Stimulated activated CD8-positive, alpha-beta memory T cell treated with anti-CD3 and anti-CD28 coated beads, Interleukin-15, amount 100 ng/mL, for 4 hours (primary cell): ENCODE data around the gene BBS1.
A peak's percentile ranks its signal among the peaks of the same experiment; 100 is the strongest.

Source experiments
- DNase-seq, 2 donors: peaks; one replicate each; pipeline ENCODE4 v3.0.0-alpha.2; 2020; ENCODE audit warnings: low read depth in 2 of 2

Gene BBS1

GRCh38 chr11:66549696-66550095 lies 39.3 kb downstream of the BBS1 start:
- no peak for DNase-seq

DNA sequence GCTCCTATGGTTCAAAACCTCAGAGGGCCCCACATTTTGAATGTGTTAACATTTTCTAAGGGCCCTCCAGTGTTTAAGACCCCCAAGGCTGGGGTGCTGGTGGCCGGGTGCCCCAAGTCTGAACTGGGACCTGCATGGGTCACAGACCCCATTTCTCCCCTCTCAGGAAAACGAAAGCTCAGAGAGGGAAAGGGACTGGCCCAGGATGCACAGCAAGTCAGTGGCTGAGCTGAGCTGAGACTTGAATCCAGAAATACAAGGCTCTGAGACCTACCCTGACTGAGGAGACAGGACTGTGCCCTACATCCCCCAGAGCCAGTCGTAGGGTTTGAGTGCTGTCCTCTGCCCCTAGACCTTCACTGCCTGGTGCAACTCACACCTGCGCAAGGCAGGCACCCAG lies 40.5 kb downstream of the BBS1 start:
- DNase-seq: no peak

GRCh38 chr11:66554602-66555001 lies 44.2 kb downstream of the BBS1 start:
- no peak for DNase-seq

DNA sequence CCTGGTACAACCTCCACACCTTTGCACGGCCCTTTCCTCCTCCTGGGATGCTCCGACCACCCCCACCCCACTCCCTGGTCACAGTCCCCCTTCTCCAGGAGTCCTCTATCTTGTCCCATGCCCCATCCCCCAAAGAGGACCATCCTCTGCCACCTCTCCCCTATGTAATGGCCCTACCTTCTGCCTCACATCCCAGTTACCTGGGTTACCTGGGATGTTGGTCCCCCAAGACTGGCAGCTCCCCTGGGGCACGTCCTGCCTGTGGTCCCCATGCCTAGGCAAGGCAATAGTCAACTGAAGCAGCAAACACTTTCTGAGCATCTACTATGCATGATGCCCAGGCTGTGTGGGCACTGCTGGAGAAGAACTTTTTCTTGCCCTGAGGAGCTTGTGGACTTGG lies 45.0 kb downstream of the BBS1 start:
- DNase-seq: no peak

DNA sequence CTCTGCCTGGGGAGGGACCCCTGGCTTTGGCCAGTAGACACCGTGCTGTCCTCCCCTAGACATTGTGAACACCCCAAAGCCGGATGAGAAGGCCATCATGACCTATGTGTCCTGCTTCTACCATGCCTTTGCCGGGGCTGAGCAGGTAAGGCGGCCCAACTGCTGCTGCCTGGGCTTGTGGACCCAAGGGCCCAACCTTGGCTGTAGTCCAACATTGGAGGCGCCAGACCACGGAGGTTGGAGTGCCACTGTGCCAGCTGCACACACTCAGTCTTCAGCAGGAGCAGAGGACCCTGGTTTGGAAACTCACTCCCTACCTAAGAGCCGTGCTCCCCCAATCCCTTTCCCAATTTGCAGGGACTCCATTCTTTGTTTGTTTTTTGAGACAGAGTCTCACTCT lies 45.7 kb downstream of the BBS1 start:
- no peak for DNase-seq

DNA sequence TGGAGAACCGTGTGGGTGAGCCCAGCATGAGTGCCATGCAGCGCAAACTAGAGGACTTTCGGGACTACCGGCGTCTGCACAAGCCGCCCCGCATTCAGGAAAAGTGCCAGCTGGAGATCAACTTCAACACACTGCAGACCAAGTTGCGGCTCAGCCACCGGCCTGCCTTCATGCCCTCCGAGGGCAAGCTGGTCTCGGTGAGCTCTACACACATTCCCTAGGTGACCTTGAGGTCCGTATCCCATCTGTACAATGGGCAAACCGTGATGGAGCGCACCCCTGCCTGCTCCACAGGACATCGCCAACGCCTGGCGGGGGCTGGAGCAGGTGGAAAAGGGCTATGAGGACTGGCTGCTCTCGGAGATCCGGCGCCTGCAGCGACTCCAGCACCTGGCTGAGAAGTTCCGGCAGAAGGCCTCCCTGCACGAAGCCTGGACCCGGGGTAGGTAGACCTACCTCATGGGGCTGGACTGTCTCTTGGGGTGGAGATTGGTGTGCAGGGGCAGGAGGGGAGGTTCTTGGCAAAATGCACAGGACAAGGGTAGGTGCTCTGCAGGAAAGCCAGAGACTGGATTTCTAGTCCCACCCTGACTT lies 47.4 kb downstream of the BBS1 start:
- DNase-seq: no peak

DNA sequence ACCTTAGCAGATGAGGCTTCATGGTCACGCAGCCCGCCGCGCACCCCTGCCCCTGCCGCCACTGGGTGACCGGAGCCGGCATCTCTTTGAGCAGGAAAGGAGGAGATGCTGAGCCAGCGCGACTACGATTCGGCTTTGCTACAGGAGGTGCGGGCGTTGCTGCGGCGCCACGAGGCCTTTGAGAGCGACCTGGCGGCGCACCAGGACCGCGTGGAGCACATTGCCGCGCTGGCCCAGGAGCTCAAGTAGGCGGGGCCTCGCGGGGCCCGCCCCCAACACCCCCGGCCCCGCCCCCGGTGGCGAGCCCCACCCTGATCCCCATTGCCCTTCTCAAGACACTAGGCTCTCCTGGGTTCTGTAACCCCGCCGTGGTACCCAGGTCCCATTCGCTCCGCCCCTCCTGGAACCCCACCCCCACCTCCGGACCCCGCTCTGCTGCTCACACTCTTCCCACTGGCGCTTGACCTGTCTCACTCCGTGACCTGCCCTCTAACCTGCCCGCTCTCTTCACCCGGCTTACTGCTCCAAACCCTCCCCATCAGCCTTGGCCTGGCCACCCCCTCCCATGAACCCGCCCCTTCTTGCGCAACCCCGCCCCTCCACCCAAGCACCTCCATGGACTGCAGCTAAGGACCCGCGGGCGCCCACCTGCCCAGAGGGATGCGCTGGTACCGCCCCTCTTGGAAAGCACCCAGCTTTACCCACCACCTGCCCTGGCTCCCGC lies 48.9 kb downstream of the BBS1 start:
- DNase-seq: no peak

GRCh38 chr11:66559866-66560676 lies 49.6 kb downstream of the BBS1 start:
- DNase-seq: no peak

DNA sequence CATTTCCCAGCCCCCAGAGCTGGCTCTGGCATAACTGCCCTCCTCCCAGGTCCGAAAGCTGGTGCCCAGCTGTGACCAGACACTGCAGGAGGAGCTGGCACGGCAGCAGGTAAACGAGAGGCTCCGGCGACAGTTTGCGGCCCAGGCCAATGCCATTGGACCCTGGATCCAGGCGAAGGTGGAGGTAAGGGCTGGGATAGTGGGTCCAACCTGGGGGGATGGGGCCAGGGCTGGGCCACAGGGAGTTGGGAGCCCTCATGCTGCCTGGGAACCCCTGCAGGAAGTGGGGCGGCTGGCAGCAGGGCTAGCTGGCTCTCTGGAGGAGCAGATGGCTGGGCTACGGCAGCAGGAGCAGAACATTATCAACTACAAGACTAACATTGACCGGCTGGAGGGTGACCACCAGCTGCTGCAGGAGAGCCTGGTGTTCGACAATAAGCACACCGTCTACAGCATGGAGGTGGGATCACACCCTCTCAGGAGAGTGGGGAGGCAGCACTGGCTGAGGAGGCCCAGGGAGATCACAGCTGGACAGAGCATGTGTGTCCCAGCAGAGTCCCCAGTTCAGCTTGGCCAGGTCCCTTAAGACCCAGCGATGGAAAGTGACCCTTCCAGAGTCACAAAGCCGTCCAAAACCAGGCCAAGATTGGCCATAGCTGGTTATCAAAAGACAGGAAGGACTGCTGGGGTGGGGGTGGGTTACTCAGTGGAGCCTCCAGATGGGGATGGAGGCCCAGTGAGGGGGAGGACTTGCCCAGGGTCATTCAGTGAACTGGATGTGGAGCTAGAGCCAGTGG lies 50.9 kb downstream of the BBS1 start:
- DNase-seq: no peak

DNA sequence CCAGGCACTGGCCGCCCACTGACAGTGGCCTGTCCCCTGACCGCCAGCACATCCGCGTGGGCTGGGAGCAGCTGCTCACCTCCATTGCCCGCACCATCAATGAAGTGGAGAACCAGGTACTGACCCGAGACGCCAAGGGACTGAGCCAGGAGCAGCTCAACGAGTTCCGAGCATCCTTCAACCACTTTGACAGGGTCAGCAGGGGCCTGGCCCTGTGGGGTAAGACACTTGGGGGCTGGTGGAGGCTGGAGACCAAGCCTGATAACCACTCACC lies 51.5 kb downstream of the BBS1 start:
- DNase-seq: no peak

DNA sequence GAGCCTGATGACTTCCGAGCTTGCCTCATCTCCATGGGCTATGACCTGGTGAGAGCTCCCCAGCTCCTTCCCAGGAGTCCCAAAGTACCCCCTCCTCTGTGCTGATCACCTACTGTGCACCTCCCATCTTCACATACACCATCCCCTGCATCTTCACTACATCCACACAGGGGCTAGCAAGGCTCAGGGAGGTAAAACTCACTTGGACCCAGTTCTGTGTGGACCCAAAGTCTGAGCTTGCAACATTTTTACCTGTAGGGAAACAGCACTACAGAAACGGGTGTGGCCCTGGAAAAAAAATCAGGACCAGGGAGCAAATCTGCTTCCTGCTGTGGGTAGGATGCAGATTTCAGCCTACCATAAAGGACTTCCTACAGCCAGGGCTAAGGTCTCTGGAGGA lies 51.8 kb downstream of the BBS1 start:
- no peak for DNase-seq

DNA sequence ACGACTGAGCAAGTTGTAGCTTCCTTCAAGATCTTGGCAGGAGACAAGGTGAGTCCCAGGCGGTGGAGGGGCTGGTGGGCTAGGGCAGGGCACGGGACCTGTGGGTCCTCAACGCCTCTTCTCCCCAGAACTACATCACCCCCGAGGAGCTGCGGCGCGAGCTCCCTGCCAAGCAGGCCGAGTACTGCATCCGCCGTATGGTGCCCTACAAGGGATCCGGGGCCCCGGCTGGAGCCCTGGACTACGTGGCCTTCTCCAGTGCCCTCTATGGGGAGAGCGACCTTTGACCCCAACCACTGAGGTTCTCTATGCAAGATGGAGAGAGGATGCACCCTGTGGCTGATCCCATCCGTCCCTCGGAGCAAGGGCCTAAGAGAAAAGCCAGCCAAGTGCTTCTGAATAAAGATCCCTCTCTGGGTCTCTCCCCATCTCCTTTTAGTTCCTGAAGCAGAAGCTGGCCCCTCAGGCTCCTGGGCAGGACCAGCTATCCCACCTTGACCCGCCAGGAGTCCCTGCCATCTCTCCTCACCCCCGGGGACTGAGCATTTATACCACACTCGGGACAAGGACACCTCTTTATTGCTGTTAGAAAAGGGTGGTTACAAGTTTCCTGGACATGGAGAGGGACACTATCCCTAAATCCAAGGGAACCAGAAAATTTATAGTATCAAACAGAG lies 52.6 kb downstream of the BBS1 start:
- DNase-seq: no peak

DNA sequence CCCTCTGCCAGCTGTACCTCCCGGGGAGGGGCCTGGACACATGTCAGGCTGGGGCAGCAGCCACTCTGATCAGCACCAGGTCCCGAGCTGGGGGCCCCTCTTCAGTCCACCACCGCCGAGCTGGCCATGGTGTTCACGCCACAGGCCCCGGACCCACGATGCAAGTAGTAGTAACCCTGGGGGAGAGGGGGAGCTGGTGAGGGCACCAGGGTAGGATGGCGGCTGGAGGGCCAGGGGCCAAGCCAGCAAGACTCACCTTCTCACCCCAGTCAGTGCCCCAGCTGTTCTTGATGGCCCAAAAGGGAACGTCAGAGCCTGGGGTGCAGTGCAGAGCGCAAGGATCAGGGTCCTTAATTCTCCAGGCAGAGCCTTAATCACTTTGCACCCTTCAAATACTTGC lies 53.4 kb downstream of the BBS1 start:
- DNase-seq: no peak

DNA sequence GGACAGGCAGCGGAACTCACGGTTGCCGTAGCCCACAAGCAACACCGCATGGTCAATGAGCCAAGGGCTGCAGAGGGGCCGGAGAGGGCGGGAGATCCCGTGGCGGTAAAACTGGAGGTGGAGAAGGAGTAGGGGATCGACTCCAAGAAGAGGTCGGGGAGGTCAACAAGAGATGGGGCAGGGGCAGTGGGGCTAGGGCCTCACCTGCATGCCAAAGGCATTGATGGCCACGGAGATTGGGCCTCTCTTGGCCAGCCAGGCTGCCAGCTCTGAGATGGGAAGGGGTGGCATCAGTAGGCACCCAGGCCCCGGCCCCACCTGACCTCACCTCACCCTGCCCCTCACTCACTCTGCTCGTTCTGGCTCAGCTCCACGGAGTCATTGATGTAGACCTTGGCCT lies 54.1 kb downstream of the BBS1 start:
- no peak for DNase-seq

- DNase-seq: no peak
Measured at GRCh38 chr11:66564984-66565383, 54.5 kb downstream of the BBS1 start.

DNA sequence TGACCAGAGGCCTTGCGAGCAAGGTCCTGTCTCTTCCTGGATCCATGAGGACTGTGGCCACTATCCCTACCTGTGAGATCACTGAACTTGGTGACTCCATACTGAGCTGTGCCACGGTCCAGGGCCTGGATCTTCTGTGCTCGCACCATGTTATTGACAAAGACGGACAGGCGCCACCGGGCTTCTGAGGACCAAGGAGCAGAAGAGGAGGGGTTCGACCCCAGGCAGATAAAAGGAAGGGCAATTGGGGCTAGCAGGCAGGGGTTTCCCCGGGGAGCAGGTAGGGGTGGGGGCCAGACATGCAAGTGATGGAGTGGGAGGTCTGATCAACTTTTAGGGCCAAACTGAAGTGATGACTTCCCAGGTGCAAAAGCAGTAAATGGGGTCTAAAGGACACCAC lies 55.8 kb downstream of the BBS1 start:
- no peak for DNase-seq

- DNase-seq: no peak
Measured at GRCh38 chr11:66567787-66568123, 57.3 kb downstream of the BBS1 start.

DNA sequence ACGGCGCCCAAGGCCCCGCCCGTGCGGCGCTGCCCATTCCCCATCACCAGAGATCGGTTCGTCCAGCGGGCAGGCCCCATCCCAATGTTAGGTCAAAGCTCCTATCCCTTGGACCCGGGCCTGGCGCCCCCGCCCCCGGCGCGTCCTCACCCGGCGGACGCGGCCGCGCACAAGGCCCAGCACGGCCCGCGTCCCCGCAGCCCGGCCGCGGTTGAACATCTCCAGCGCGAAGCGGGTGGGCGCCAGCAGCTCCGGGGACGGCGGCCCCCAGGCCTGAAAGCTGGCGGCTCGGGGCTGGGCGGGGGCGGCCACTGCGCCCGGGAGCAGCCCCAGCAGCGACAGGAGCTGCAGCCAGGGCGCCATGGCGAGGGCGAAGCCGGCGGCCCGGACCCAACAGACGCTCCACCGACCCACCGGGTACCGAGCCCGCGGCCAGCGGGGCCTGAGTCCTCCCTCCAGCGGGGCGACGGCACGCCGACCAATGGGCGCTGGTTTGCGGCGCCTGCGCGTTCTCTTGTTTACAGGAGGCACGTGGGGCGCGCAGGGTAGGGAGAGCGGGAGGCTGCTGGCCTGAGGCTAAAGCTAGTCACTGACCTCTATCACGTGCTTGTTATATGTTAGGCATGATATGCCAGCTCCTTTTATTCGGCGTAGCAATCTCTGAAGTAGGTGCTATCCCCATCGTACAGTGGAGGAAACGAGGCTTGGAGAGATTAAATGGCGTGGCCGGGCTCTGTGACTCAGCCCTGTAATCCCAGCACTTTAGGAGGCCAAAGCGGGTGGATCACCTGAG lies 57.9 kb downstream of the BBS1 start, which contains the start of gene CTSF:
TSS of gene CTSF (minus strand) at position 483 of the 793 bp plus-strand sequence. CDS start at position 363, 120 bp downstream.
- DNase-seq: peak; percentile 37 to 44

GRCh38 chr11:66569076-66569475 lies 58.6 kb downstream of the BBS1 start:
- DNase-seq: no peak

DNA sequence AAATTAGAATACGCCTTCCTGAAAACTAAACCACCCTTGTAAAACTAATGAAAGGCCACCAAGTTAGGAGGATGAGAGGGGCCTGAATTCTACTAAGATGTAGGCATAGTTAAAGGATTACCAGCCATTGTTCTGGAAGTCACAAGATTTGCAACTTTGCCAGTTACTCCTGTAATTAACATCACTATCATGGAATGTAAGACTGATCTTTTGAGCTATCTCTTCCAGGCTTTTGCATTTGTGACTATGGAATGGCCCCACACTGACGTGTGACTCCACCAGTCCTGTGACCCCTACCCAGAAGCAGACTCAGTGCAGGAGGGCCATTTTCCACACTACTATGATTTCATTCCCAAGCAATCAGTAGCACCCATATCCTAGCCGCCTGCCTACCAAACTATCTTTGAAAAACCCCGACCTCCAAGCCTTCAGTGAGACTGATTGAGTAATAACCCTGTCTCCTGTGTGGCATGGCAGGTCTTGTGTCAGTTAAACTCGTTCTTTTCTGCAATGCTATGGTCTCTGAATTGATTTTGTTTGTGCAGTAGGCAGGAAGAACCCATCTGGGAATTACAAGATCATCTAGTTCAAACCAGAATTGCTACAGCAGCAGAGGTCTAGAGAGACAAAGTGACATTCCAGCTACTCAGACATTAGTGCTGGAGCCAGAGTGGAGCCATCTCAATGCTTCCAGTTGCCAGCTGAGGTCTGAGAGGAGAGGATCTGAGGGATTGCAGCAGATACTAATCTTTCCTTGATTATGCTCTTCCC lies 59.8 kb downstream of the BBS1 start:
- DNase-seq: no peak
